Ectodermal cell (in vitro differentiated cells): Measurements from ENCODE around the gene CLDND2.

Source experiments
- H3K27ac ChIP-seq: 2 replicates; pipeline ENCODE4 v1.7.0; 2013; ENCODE audit warnings: mild to moderate bottlenecking, low read depth, low read length; ENCODE audit not compliant: insufficient read depth, poor library complexity, severe bottlenecking
- H3K27me3 ChIP-seq: 2 replicates; pipeline ENCODE4 v1.7.0; 2013; ENCODE audit warnings: mild to moderate bottlenecking, low read length; ENCODE audit not compliant: insufficient read depth, control insufficient read depth, poor library complexity, severe bottlenecking
- H3K36me3 ChIP-seq: one replicate; pipeline ENCODE4 v1.7.0; 2013; ENCODE audit warnings: low read length; ENCODE audit not compliant: control insufficient read depth, insufficient read depth
- H3K4me1 ChIP-seq: one replicate; pipeline ENCODE4 v1.7.0; 2013; ENCODE audit warnings: low read length; ENCODE audit not compliant: control insufficient read depth, insufficient read depth
- H3K4me3 ChIP-seq: 2 replicates; pipeline ENCODE4 v1.7.0; 2013; ENCODE audit warnings: low read depth, low read length, control low read depth; ENCODE audit not compliant: insufficient read depth
- H3K9me3 ChIP-seq: 2 replicates; pipeline ENCODE4 v1.7.0; 2013; ENCODE audit warnings: mild to moderate bottlenecking, low read length, moderate library complexity; ENCODE audit not compliant: control insufficient read depth
- WGBS, 2 experiments: methylation state at CpG; one replicate each; pipeline ENCODE4 v1.1.7; 2013; ENCODE audit warnings: missing lambda C conversion rate in 2 of 2; 5-methylcytosine and 5-hydroxymethylcytosine counted together

The CLDND2 gene

GRCh38 chr19:51330366-51330765 is 38.4 kb downstream of the CLDND2 start:
- H3K36me3 ChIP-seq, result peaks cover 10% of the 10 kb centered on the region
- H3K27ac ChIP-seq, result no peak overlapping the region
- no peak overlapping the region for H3K4me3 ChIP-seq
- 95 to 97% methylated on average over 4 of the region's 4 CpGs for WGBS, 2 experiments
- no peaks in the 10 kb centered on the region for H3K4me1 ChIP-seq
- H3K27me3 ChIP-seq, result peaks cover 11% of the 10 kb centered on the region
- no peaks in the 10 kb centered on the region for H3K9me3 ChIP-seq

GRCh38 chr19:51329411-51329810 is 39.4 kb downstream of the CLDND2 start:
- peaks cover 10% of the 10 kb centered on the region for H3K36me3 ChIP-seq
- H3K27ac ChIP-seq, result no peak overlapping the region
- no peak overlapping the region for H3K4me3 ChIP-seq
- peaks cover 11% of the 10 kb centered on the region for H3K27me3 ChIP-seq
- WGBS, 2 experiments, result 91 to 92% methylated on average over 5 of the region's 5 CpGs
- H3K4me1 ChIP-seq, result no peaks in the 10 kb centered on the region
- H3K9me3 ChIP-seq, result no peaks in the 10 kb centered on the region

- Histone ChIP-seq H3K36me3 (peaks cover 10% of the 10 kb centered on the region), H3K4me3 (no peak overlapping the region), H3K27ac (no peak overlapping the region), H3K9me3 (no peaks in the 10 kb centered on the region), H3K27me3 (peaks cover 11% of the 10 kb centered on the region), H3K4me1 (no peaks in the 10 kb centered on the region)
- 61 to 63% methylated on average over 75 of the region's 75 CpGs for WGBS, 2 experiments
Measured at GRCh38 chr19:51327066-51328001, 41.5 kb downstream of the CLDND2 start.

GRCh38 chr19:51326216-51327065 is 42.4 kb downstream of the CLDND2 start:
- Histone ChIP-seq H3K4me1 (no peaks in the 10 kb centered on the region), H3K27me3 (peaks cover 11% of the 10 kb centered on the region), H3K9me3 (no peaks in the 10 kb centered on the region), H3K27ac (no peak overlapping the region), H3K36me3 (peaks cover 10% of the 10 kb centered on the region), H3K4me3 (no peak overlapping the region)
- WGBS, 2 experiments, result 77 to 81% methylated on average over 34 to 36 of the region's 36 CpGs

GRCh38 chr19:51325161-51325976 is 43.4 kb downstream of the CLDND2 start:
- H3K9me3 ChIP-seq, result no peaks in the 10 kb centered on the region
- H3K27ac ChIP-seq, result no peak overlapping the region
- H3K4me3 ChIP-seq, result no peak overlapping the region
- H3K27me3 ChIP-seq, result peaks cover 11% of the 10 kb centered on the region
- 92 to 94% methylated on average over 26 of the region's 26 CpGs for WGBS, 2 experiments
- no peaks in the 10 kb centered on the region for H3K4me1 ChIP-seq
- H3K36me3 ChIP-seq, result no peaks in the 10 kb centered on the region

GRCh38 chr19:51324167-51324481 is 44.7 kb downstream of the CLDND2 start:
- Histone ChIP-seq H3K36me3 (no peaks in the 10 kb centered on the region), H3K27ac (no peak overlapping the region), H3K4me3 (no peak overlapping the region), H3K27me3 (peaks cover 11% of the 10 kb centered on the region), H3K4me1 (no peaks in the 10 kb centered on the region), H3K9me3 (no peaks in the 10 kb centered on the region)
- 93 to 95% methylated on average over 6 of the region's 6 CpGs for WGBS, 2 experiments

- 95 to 96% methylated on average over 29 of the region's 29 CpGs for WGBS, 2 experiments
- H3K27ac ChIP-seq, result no peak overlapping the region
Measured at GRCh38 chr19:51323481-51324166, 45.2 kb downstream of the CLDND2 start.

GRCh38 chr19:51321799-51322198 is 47.0 kb downstream of the CLDND2 start:
- Histone ChIP-seq H3K4me1 (no peaks in the 10 kb centered on the region), H3K4me3 (no peak overlapping the region), H3K9me3 (no peaks in the 10 kb centered on the region), H3K27ac (no peak overlapping the region), H3K36me3 (no peaks in the 10 kb centered on the region), H3K27me3 (peaks cover 2% of the 10 kb centered on the region)
- 90 to 91% methylated on average over 14 of the region's 14 CpGs for WGBS, 2 experiments

More at GRCh38 chr19:51323481-51324166, 45.2 kb downstream of the CLDND2 start:
- Histone ChIP-seq H3K9me3 (no peaks in the 10 kb centered on the region), H3K27me3 (peaks cover 11% of the 10 kb centered on the region), H3K4me3 (no peak overlapping the region), H3K4me1 (no peaks in the 10 kb centered on the region), H3K36me3 (no peaks in the 10 kb centered on the region)

GRCh38 chr19:51320280-51320657 is 48.5 kb downstream of the CLDND2 start:
- Histone ChIP-seq H3K27me3 (no peaks in the 10 kb centered on the region), H3K4me3 (no peak overlapping the region), H3K4me1 (no peaks in the 10 kb centered on the region), H3K27ac (no peak overlapping the region), H3K36me3 (no peaks in the 10 kb centered on the region), H3K9me3 (no peaks in the 10 kb centered on the region)
- WGBS, 2 experiments, result 67 to 74% methylated on average over 14 of the region's 14 CpGs
